Thyroid gland (tissue), 4 donors: ENCODE results near the gene NRSN2.

Source experiments
- CTCF ChIP-seq, 6 experiments: fragments of 200-600 bp in 3 of 6; fragments of 450-650 bp in 3 of 6; sonication (generic) in 3 of 6; IDR thresholded peaks; one replicate each; pipeline ENCODE4 v1.5.1; 2016 to 2019; ENCODE audit warnings: antibody characterized with exemption in 6 of 6, mild to moderate bottlenecking in 2 of 6, inconsistent platforms in 1 of 6, moderate library complexity in 1 of 6
- POLR2A ChIP-seq, 2 donors: fragments of 450-650 bp; IDR thresholded peaks; one replicate each; pipeline ENCODE4 v1.6.1; 2017; ENCODE audit warnings: antibody characterized with exemption in 2 of 2, mild to moderate bottlenecking in 2 of 2, moderate library complexity in 1 of 2

GRCh38 chr20:312067-312466 lies 34.8 kb upstream of the NRSN2 start:
- TF ChIP-seq CTCF (IDR thresholded peaks at IDR 0.05), result no peak
- no peak for TF ChIP-seq POLR2A (IDR thresholded peaks at IDR 0.05)
